Brain pericyte (primary cell): Measurements from ENCODE around the gene TNIK.

ENCODE experiments used
- DNase-seq: peaks from one replicate; pipeline ENCODE4 v3.0.0-alpha.2; 2012; ENCODE audit warnings: low read depth, low spot score

Gene TNIK

DNA sequence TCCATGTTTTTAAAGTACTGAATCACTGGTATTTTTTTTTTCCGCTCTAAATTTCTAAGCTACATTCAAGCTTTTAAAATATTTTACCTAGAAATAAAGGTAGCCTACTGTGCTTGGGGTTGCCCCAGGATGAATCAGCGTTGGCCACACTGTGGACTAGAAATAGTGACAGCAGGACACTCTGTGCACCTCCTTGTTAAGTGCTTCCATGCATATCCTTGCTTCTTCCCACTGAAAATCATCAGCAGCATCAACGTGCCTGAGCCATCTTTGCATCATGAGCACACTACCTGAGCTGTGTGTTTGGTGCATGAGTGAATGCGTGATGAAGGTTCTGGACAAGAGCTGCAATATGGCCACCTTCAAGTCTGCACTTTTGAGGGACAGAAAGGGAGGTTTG is 291.7 kb downstream of the TNIK start:
- DNase-seq: no peak

DNA sequence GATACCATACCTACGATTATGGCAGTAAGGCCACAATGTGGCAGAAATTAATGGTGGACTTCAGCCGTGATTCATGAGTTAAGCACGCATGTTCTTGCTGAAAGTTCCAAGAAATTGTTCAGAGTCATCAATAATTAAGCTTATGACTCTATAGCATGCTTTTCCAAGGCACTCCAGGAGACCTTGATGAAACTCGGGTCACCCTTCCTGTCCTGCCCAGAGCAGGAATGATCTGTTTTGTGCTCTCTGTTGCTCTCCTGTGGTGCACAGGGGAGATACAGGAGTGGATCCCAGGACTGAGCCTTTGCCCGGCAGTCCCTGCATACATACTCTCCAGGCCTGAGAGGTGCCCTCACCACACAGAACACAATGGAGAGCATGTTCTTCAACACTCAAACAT is 292.1 kb downstream of the TNIK start:
- DNase-seq: no peak

DNA sequence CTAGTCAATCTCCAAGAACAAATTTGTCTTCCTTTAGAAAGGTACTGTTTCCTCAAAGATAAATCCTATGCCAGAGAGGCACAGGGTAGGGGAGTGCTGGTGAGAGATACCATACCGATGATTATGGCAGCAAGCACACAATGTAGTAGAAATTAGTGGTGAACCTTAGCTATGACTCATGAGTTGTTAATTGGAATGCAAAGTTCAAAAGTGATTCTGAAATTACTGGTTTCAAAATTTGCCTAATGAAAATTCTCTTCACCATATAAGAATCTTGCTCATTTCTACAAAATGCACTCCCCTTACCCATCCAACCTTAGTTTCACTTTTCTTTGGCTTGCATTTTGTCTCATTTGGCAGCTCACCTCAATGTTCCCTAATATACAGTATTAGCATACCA is 294.2 kb downstream of the TNIK start:
- DNase-seq: no peak

DNA sequence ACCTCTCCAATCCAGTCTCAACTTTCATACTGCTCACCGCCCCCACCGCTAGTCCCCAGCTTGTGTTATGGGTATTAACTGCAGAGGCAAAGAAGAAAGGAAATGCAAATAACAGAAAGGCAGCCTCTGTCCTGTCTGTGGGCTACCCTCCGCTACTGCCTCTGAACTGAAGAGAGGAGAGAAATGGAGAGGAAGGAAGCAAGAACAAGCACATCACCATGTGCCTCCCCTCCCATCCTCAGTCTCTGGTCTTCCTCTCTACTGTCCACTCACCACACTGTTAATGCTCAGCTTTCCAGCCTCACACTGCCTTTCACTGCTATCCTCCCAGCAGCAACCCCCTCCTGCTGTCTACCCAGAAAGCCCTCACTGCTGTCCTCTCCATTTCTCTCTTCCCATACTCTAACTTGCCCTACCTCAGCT is 294.7 kb downstream of the TNIK start:
- no peak for DNase-seq

DNA sequence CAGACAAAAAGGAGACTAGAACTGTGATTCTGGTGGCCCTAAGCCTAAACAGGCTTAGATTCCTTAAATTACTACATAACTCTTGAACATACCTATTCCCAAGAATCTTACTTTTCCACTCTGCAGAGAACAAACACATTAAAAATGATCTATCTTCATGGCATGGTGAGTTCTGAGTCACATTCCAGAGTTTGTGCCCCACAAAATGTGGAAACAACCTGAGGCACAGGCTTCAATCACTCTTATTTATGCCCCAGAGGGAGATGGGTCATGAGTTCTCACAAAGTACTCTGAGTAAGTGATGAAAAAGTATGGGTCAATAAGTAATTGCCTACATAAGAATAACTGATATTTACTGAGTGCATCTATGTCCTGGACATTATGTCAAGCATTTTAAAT is 296.1 kb downstream of the TNIK start:
- no peak for DNase-seq

DNA sequence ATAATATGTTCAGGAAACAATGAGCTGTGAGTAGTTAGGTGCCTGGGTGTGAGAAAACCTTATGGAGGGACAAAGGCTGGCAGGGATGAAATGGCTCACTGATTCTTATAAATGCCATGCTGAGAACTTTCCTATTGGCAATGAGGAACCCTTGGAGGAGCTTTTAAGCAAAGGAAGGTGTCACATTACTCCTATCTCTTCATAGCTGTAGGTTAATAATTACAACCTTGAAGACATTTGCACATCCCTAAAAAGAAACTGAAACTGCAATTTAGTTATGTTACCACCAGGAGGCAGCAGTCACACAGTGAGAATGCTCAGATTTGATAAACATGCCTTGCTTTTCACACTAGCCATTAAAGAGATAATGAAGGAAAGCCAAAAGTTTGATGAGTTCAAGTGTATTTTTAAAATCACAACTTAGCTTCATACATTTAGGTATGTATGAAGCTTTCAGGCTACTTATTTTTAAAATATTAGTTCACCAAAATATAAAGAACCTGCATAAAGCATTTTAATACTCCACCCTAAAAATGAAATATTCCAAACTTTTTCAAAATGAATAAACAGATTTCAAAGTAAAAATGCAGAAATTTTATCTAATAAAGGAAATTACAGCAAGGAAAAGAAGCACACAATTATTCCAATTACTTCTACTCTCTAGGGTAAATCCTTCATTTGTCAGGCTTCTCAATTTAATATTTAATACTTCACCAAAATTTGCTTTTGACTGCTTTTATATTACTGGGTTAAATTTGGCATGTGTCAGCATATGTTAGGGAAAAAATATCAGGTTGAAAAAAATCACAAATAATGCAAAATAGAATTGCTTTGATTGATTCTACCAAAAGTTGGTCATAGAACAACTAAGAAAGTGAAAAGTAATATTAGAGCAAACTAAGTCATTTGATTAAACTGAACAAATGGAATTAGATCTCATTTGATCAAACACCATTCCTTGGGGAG is 296.8 kb downstream of the TNIK start:
- no peak for DNase-seq

DNA sequence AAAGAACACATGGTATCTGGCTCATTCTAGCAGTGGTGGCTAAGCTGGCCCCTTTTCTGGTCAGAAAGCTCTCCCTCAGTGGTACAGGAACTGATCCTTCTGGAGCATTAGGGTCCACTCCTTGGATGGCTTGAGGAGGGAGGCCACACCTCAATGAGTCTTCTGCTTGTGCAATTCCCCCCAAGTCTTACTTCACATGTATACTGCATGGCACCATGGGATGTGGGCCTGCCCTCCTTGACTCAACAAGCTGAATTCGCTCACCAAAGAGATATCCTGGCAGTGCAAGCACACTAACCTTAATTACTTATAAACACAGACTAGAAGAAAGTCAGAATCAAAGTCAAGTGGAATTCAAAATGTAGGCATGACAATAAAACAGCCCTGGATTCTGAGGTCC is 299.9 kb downstream of the TNIK start:
- DNase-seq: no peak

DNA sequence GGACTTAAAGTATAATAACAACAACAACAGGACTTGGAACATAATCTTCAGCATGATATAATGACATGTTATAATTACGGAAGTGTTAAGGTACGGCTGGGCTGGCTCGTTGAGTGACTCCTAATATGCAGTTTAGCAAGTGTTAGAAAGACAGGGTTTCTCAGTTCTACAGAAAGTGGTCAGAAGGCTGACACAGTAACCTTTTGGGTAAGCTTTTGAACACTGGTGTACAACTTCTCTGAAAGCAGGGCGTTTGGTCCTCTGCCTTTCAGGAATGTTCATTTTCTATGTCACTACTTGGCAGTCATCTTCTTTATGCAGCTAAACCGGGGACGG is 300.4 kb downstream of the TNIK start:
- DNase-seq: no peak

DNA sequence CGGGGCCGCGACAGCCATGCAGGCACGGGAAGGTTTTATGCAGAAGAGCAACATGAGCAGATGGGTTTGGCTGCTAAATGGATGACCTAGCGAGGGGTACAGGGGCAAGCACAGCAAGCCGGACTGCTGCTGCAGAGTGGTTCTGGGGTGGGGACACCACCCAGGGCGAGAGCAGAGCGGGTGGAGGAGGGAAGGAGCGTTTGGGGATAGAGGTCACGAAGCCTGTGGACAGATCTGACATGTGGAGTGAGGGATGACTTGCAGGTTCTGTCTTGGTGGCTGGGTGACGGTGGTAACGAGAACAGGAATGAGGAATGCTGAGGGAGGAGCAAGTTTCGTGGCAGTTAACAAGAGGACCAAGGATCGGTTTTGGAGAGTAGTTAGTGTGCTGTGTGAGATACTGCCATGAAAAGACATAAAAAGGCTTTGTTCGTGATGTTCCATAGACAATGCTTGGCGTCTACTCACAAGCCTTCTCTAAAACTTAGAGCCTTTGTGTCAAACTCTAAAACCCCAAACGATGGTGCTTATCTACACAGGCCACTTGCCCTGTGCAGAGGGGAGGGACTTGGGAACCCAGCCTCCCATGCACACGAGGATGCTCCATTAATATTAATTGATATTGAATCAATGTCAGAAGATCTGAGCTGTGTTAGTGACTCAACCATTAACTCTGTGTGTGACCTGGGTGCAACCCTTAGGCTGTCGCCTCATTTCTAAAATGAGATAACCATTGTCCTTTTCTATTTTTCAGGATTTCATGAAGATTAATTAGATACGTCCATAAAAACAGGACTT is 301.0 kb downstream of the TNIK start:
- DNase-seq: no peak

DNA sequence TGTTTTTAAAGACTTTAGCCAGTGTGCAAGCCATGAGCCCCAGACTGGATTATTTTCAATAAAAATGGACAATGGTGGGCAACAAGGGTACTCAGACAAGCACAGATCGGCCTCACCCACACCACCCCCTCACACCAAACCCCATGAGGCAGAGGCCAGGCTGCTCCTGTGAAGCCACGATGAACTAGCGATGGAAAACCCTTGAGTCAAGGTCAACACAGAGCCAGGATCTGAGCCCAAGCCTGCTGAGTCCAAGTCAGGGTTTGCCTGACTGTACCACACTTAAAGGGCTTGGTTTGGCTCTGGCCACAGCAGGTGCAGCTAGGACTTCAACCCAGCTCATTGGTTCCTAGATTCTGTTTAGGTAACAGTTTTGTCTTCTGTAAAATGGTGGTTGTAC is 302.2 kb downstream of the TNIK start:
- DNase-seq: no peak

DNA sequence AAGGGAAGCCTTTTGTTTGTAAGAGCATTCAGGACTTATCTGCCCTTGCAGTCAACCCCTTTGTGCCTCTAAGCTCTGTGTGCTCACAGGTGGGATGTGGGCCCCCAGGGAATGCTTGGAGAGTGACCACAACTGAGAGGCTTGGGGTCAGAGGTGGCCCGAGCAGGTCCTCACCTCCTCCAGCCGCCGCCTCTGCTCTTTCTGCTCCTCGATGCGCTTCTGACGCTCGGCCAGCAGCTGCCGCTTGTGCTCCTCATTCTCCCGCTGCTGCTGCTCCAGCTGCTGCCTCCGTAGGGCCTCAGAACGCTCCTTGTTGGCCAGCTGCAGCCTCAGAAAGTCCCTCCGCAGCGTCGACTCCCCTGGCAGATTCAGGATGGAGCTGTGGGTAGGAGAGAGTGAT is 302.9 kb downstream of the TNIK start:
- no peak for DNase-seq

DNA sequence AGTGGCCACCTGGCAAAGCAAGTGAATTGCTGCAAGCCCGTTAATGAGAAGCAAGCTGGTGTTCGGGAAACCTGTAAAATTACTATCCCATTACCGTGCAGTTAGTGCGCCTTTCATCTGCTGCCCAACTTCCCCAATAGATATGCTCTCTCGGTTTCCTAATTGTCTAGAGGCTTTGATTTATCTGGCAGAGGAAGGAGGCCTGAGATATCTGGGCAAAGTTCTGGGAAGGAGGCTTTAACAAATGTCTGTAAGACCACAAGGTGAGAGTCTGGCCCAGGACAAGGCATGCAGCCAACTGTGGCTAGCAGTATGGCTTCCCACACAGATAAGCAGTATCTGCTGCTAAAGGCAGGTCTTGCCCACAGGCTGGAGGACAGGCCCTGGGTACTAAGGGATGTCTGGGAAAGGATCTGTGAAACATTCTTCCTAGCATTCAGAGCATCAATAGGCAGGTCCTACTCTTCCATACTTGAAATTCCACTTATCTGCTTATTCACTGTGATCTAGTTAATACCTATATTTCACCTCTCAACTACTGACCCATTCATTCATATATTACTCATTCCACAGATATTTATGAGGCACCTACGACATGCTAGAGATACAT is 303.7 kb downstream of the TNIK start:
- DNase-seq: no peak

DNA sequence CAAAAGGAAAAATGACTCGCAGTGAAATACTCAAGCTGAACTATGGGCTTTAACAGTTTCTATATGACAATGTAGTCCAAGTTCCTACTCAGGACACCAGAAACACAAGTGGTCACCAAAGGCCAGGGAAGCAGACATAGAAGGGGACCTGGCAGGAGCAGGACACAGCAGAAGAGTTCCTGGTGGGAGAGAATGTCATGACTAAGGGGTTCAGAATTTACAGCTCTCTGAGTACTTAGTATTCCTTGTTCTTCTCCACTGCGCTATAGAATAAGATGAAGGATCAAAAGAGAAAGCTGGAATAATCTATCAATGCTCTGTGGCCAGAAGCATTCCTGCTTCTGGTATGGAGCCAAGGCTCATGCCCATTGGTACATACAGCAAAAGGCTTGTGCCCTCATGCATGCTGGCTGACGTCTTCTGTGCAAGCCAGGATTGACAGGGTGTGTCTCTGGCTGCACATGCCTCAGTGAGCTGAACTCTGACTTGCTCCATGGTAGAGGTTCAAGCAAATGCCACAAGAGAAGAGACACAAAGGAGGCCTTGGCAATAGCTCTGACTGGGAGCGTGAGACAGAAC is 305.0 kb downstream of the TNIK start:
- DNase-seq: no peak

DNA sequence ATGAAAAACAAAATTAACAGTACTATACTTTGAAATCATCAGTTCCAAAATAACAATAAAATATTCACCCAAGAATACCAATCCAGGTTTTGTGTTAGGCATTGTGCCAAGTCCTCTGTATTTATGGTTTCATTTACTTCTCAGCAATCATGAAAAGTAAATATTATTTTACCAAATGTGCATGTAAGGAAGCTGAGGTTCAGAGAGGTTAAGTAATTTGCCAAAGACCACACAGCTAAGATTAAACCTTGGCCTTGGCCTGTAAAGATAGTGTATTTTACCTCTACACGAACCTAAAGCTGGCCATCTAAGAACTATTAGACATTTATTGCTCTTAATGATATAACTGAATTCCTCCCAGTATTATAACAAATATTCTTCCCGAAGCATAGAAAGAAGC is 309.3 kb downstream of the TNIK start:
- DNase-seq: no peak

DNA sequence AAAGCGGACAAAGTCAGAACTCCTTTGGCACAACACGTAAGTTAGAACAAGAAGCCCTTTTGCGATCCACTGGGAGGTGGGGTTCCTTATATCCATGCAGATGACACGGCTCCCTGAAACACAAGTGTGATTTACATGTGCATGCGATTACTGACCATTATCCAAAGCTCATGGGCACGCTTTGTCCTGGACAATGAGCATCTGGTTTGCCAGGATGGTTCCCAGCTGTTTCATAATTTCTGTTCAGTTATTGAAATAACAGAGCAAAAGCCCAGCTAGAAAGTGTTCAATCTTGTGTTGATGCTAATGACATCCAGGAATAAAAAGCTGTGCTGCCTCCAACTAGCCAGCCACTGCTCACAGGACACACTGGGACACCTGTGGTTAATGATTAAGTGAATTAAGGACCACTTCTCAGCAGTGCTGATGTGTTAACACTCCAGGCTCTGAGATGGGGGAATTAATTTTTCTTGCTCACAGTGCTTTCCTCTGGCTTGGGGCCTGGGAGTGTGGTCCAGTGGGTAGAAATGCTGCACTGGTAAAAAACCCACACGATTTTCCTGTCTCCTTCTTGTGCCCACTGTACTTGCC is 310.6 kb downstream of the TNIK start:
- no peak for DNase-seq

DNA sequence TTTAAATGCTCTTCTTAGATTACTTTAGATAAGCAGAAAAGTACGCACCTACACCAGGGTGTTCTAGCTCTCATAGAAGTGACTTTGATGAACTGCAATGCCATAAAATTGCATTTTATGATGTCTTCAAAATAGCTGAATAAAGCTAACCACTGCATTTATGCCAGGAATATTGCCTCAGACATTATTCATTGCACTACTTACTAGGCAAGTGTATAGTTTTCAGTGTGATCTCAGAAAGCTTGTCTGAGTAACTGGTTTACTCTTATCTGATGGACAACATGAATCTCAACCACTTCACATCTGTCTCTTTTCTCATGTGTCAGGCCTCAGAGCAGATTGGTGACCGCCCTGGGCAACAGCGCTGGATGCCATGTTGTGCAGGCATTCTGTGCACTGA is 314.4 kb downstream of the TNIK start:
- DNase-seq: no peak

DNA sequence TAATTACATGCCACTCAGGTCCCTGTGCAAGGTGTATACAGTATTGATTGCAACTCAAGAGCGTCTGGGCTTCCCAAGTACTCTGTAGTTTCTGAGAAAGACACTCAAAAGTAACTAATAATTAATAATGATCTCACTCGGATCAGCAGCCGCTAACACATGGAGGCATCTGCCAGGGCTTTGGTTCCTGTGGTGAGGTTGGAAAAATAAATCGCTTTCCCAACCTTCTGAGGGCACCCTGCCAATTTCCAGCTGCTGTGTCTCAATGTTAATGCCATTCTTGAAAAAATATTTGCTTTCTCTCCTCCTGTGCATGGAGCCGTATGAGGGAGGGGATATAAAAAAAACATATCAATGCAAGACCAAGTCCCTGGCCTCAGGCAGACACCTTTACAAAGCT is 317.2 kb downstream of the TNIK start:
- DNase-seq: peak; percentile 76

DNA sequence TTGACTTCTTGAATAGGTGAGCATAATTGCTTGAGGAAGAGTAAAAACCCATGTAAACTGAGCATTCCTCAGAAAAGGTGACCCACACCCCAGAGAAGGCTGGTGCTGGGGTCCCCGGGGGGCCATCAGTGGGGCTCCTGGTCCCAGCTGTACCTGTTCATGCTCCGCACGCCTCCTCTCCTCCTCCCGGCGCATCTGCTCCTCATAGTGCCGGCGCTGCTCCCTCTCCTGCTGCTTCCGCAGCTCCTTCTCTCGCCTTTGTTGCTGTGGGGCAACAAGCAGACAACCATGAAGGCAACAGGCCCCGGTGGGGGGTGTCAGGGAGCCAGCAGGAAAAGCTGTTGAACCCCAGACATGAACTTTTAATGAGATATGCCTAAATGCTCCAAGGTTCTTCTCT is 320.0 kb downstream of the TNIK start:
- DNase-seq: no peak

DNA sequence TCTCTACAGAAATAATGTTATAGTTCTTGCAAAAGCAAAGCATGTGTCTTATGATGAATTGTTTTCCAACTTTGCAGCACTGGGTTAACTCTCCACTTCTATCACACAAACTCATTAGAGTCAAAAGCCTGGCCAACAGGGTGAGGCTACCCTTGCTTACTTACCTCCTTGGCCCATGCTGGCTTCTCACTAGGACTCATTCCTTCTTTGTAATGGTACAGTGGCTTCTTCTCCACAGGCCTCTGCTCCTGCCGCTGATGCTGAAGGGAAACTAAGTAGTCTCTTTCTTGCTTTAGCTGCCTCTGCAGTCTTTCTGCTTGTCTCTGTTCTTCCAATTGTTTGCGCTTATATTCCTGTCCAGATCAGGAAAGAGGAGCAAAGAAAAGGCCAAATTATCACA is 322.2 kb downstream of the TNIK start:
- no peak for DNase-seq

DNA sequence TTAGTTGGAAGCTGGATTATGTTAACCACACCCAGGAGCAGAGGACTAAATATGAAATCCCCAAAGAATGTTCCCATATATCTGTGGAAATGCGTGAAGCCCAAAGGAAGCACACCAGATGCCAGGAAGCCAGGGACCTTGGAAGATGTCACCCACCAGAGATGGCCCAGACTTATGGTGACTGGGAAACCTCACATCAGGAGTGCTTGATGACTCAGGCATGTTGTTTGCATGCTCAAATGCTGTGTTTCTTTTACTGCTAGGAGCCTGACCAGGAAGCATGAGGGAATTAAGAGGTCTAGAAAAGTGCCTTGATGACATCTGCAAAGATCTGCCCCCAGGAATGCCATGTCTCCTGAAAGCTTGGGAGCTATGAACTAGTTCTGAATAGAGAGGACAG is 324.7 kb downstream of the TNIK start:
- no peak for DNase-seq

DNA sequence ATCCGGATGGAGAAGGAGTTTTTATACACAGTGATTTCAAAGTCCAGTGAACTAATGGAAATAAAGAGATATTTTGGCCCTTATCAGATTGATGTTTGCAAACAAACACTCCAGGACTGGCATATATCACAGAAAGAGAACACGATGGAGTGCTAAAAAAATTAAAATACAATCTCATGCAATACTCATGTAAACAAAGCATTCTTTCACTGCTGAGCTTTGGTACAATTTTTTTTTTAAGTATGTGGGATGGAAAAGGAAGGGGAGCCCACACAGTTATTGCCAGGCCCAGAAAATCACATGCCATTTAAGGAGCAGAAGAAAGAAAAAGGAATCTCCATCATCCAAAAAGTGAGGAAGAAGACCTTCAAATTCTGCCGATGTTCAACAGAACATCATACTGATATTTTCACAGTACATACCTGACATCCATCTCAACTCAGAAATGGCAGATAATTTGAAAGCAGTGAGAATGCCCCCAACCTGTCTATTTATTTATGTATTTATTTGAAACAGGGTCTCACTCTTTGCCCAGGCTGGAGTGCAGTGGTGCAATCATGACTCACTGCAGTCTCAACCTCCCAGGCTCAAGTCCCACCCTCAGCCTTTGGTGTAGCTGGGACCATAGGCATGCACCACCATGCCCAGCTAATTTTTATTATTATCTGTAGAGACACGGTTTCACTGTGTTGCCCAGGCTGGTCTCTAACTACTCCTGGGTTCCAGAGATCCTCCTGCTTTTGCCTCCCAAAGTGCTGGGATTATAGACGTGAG is 326.2 kb downstream of the TNIK start:
- no peak for DNase-seq
